ENCODE results near the gene CHST10.

CHST10 gene

GRCh38 chr2:100424277-100424875 is 6.9 kb upstream of the CHST10 start:
- no peak for TF ChIP-seq CTCF (conservative IDR thresholded peaks at IDR 0.05; ENCODE audit: low read length)
- DNase-seq (ENCODE audit: low read depth): no peak
- no peak overlapping the region for H3K4me3 ChIP-seq (ENCODE audit: low read length)

- DNase-seq (ENCODE audit: low read depth): peak; percentile 54
- H3K4me3 ChIP-seq (ENCODE audit: low read length): no peak overlapping the region
- no peak for TF ChIP-seq CTCF (conservative IDR thresholded peaks at IDR 0.05; ENCODE audit: low read length)
Measured at GRCh38 chr2:100423631-100424030, 6.2 kb upstream of the CHST10 start.

GRCh38 chr2:100422320-100423055 is 5.0 kb upstream of the CHST10 start:
- H3K4me3 ChIP-seq (ENCODE audit: low read length): no peak overlapping the region
- peak; percentile 70 for TF ChIP-seq CTCF (conservative IDR thresholded peaks at IDR 0.05; ENCODE audit: low read length)
- peak; percentile 29 for DNase-seq (ENCODE audit: low read depth)

GRCh38 chr2:100419915-100420314 is 2.4 kb upstream of the CHST10 start:
- H3K4me3 ChIP-seq (ENCODE audit: low read length): no peak overlapping the region
- no peak for DNase-seq (ENCODE audit: low read depth)
- no peak for TF ChIP-seq CTCF (conservative IDR thresholded peaks at IDR 0.05; ENCODE audit: low read length)

- no peak for DNase-seq (ENCODE audit: low read depth)
- no peak for TF ChIP-seq CTCF (conservative IDR thresholded peaks at IDR 0.05; ENCODE audit: low read length)
- H3K4me3 ChIP-seq (ENCODE audit: low read length): no peak overlapping the region
Measured at GRCh38 chr2:100418406-100418962, 1.0 kb upstream of the CHST10 start.

GRCh38 chr2:100417711-100418124 is 250 bp upstream of the CHST10 start:
- no peak for DNase-seq (ENCODE audit: low read depth)

More at GRCh38 chr2:100417711-100418124, 250 bp upstream of the CHST10 start:
- H3K4me3 ChIP-seq (ENCODE audit: low read length): peak overlapping the region; percentile 81
- TF ChIP-seq CTCF (conservative IDR thresholded peaks at IDR 0.05; ENCODE audit: low read length): no peak
